Smooth muscle cell of the pulmonary artery (primary cell): ENCODE measurements around the gene ITPR2. TPM values are rescaled to one million over a fixed set of nuclear protein-coding genes. Genes with fewer than 3 reads are reported as not detected.

Experiments
- total RNA-seq: library from RNA; depleted of rRNA; stranded (reverse); fragments of >200 nt; gene quantifications from 2 replicates; pipeline ENCODE4 v1.2.3, GENCODE V29; 2014

Gene ITPR2
- total RNA-seq = 27.3 and 32.2 TPM in 2 replicates

GRCh38 chr12:26832822-26833742 lies at the start of gene ITPR2:
Gene ITPR2, minus strand, starts transcription at chr12:26833194. Its CDS starts 413 bp downstream, at chr12:26832781.

Other genes starting within 250 kb of the ITPR2 start
- 27.7 and 30.2 TPM in 2 replicates for gene INTS13, start 104.8 kb upstream of the ITPR2 start, total RNA-seq
- gene FGFR1OP2, start 105.3 kb upstream of the ITPR2 start, total RNA-seq = 45.0 and 45.5 TPM in 2 replicates
- gene TM7SF3, start 181.2 kb upstream of the ITPR2 start, total RNA-seq = 135 and 143 TPM in 2 replicates
- gene MED21, start 189.4 kb upstream of the ITPR2 start, total RNA-seq = 42.9 and 49.1 TPM in 2 replicates
- gene C12orf71, start 249.4 kb upstream of the ITPR2 start, total RNA-seq = not detected in 2 replicates